ENCODE data around the gene SUCLG2.

SUCLG2 gene

DNA sequence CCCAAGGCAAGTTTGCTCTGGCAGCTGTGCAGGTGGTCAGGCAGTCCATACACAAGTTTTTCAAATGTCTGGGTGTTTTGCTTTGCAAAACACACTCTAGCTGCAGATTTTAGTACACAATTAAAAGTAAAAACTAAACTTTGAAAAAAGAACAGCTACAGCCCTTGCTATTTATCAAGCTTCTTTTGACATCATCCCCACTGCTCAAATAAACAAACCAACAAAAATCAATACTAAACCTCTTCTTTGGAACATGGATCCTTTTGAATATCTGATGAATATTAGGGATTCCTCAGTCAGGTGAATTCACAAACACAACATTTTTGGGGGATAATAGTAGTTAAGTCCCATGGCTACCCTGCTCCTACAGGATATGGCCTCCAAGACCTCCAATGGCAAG lies 249.2 kb downstream of the SUCLG2 start:
- TF ChIP-seq ZFP30 (CRISPR knock-in tag; IDR thresholded peaks at IDR 0.05) (no peak), BACH2 (CRISPR knock-in tag; IDR thresholded peaks at IDR 0.05; ENCODE audit: borderline replicate concordance) (no peak), SNAI2 (CRISPR knock-in tag; IDR thresholded peaks at IDR 0.05) (no peak), TCF4 (CRISPR knock-in tag; IDR thresholded peaks at IDR 0.05; ENCODE audit: borderline replicate concordance) (no peak), CSDC2 (CRISPR knock-in tag; IDR thresholded peaks at IDR 0.05) (no peak), OSR1 (CRISPR knock-in tag; IDR thresholded peaks at IDR 0.05) (no peak)
- no peak for ATAC-seq

DNA sequence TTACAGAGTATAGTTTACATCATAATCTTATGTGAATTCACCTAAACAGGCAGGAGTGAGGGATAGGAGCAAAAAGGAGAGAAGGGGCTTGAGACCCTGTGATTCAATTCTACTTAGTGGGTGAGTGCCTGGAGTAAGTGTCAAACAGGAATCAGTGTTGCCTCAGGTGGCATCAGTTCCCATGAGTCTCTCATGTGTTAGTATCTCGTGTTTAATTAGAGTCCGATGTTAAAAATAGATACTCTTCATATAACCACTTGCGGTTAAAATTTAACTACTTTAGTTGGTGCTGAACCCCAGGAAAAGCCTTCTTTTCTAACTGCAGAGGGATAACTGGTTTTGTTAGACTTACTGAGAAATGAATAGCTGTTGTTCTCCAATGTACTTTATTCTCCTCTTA lies 251.5 kb downstream of the SUCLG2 start:
- TF ChIP-seq CSDC2 (CRISPR knock-in tag; IDR thresholded peaks at IDR 0.05): no peak
- no peak for TF ChIP-seq TOX (CRISPR knock-in tag; IDR thresholded peaks at IDR 0.05; ENCODE audit: borderline replicate concordance)
- TF ChIP-seq ZNF565 (CRISPR knock-in tag; conservative IDR thresholded peaks at IDR 0.05; ENCODE audit: low read depth): no peak
- no peak for TF ChIP-seq PPARA (CRISPR knock-in tag; IDR thresholded peaks at IDR 0.05; ENCODE audit: borderline replicate concordance)
- no peak for TF ChIP-seq TSHZ2 (CRISPR knock-in tag; IDR thresholded peaks at IDR 0.05)
- no peak for TF ChIP-seq ZNF8 (CRISPR knock-in tag; IDR thresholded peaks at IDR 0.05)
- TF ChIP-seq CSRNP3 (CRISPR knock-in tag; IDR thresholded peaks at IDR 0.05): no peak
- no peak for TF ChIP-seq OSR1 (CRISPR knock-in tag; IDR thresholded peaks at IDR 0.05)
- TF ChIP-seq, protein P1, sequence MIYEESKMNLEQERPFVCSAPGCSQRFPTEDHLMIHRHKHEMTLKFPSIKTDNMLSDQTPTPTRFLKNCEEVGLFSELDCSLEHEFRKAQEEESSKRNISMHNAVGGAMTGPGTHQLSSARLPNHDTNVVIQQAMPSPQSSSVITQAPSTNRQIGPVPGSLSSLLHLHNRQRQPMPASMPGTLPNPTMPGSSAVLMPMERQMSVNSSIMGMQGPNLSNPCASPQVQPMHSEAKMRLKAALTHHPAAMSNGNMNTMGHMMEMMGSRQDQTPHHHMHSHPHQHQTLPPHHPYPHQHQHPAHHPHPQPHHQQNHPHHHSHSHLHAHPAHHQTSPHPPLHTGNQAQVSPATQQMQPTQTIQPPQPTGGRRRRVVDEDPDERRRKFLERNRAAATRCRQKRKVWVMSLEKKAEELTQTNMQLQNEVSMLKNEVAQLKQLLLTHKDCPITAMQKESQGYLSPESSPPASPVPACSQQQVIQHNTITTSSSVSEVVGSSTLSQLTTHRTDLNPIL (CRISPR knock-in tag; IDR thresholded peaks at IDR 0.05; ENCODE audit: low read depth): no peak
- TF ChIP-seq PATZ1 (CRISPR knock-in tag; IDR thresholded peaks at IDR 0.05; ENCODE audit: borderline replicate concordance): no peak
- no peak for TF ChIP-seq ESRRG (CRISPR knock-in tag; IDR thresholded peaks at IDR 0.05)
- TF ChIP-seq, protein P2, sequence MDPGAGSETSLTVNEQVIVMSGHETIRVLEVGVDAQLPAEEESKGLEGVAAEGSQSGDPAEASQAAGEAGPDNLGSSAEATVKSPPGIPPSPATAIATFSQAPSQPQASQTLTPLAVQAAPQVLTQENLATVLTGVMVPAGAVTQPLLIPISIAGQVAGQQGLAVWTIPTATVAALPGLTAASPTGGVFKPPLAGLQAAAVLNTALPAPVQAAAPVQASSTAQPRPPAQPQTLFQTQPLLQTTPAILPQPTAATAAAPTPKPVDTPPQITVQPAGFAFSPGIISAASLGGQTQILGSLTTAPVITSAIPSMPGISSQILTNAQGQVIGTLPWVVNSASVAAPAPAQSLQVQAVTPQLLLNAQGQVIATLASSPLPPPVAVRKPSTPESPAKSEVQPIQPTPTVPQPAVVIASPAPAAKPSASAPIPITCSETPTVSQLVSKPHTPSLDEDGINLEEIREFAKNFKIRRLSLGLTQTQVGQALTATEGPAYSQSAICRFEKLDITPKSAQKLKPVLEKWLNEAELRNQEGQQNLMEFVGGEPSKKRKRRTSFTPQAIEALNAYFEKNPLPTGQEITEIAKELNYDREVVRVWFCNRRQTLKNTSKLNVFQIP (CRISPR knock-in tag; IDR thresholded peaks at IDR 0.05; ENCODE audit: borderline replicate concordance, low read depth): no peak
- no peak for TF ChIP-seq ZFP30 (CRISPR knock-in tag; IDR thresholded peaks at IDR 0.05)
- TF ChIP-seq ZNF70 (CRISPR knock-in tag; IDR thresholded peaks at IDR 0.05): no peak
- no peak for TF ChIP-seq ARNTL (CRISPR knock-in tag; IDR thresholded peaks at IDR 0.05; ENCODE audit: borderline replicate concordance, low read depth)
- no peak for TF ChIP-seq ZC3H10 (CRISPR knock-in tag; IDR thresholded peaks at IDR 0.05)
- TF ChIP-seq TCF4 (CRISPR knock-in tag; IDR thresholded peaks at IDR 0.05; ENCODE audit: borderline replicate concordance): no peak
- TF ChIP-seq SNAI2 (CRISPR knock-in tag; IDR thresholded peaks at IDR 0.05): no peak

GRCh38 chr3:67401921-67402320 lies 252.5 kb downstream of the SUCLG2 start:
- ATAC-seq: no peak
- TF ChIP-seq SNAI2 (CRISPR knock-in tag; IDR thresholded peaks at IDR 0.05) (no peak), ZFP30 (CRISPR knock-in tag; IDR thresholded peaks at IDR 0.05) (no peak), TCF4 (CRISPR knock-in tag; IDR thresholded peaks at IDR 0.05; ENCODE audit: borderline replicate concordance) (no peak), ZFP3 (CRISPR knock-in tag; IDR thresholded peaks at IDR 0.05) (no peak), TSHZ2 (CRISPR knock-in tag; IDR thresholded peaks at IDR 0.05) (no peak), CSDC2 (CRISPR knock-in tag; IDR thresholded peaks at IDR 0.05) (no peak), CSRNP3 (CRISPR knock-in tag; IDR thresholded peaks at IDR 0.05) (no peak)

More for the DNA sequence above, 251.5 kb downstream of the SUCLG2 start:
- ATAC-seq: no peak

All from SK-N-SH treated with all-trans-retinoic acid at 6 μM for 48 hours (cell line).